HEK293T (cell line): Measurements from ENCODE around the gene CRAMP1.

Experiments
- BHLHE40 ChIP-seq: fragments of 450-650 bp; IDR thresholded peaks from 2 replicates; pipeline ENCODE4 v1.6.1; 2016; ENCODE audit warnings: mild to moderate bottlenecking, moderate library complexity, borderline replicate concordance
- ELF4 ChIP-seq: fragments of 450-650 bp; IDR thresholded peaks from 2 replicates; pipeline ENCODE4 v1.6.1; 2017; ENCODE audit warnings: antibody characterized with exemption
- FOXK2 ChIP-seq: fragments of 450-650 bp; IDR thresholded peaks from 2 replicates; pipeline ENCODE4 v1.6.1; 2016; ENCODE audit warnings: mild to moderate bottlenecking
- LEF1 ChIP-seq: fragments of 450-650 bp; IDR thresholded peaks from 2 replicates; pipeline ENCODE4 v1.6.1; 2017; ENCODE audit warnings: mild to moderate bottlenecking, borderline replicate concordance
- SP1 ChIP-seq: fragments of 450-650 bp; IDR thresholded peaks from 2 replicates; pipeline ENCODE4 v1.6.1; 2017

GRCh38 chr16:1592446-1592845, 19.7 kb upstream of the CRAMP1 start:
- TF ChIP-seq SP1 (no peak), ELF4 (no peak), LEF1 (no peak), BHLHE40 (no peak), FOXK2 (no peak)
